T-helper 22 cell (primary cell): ENCODE measurements around the gene NEK2.
"Not testable (repeated sequence)": the region's sequence is repeated elsewhere in the genome, so short reads cannot be mapped to it uniquely, and the experiment has no call there.

ENCODE experiments used
- DNase-seq: peaks from one replicate; pipeline ENCODE4 v3.0.0-alpha.2; 2020; ENCODE audit warnings: low read depth

NEK2 gene

GRCh38 chr1:211695135-211695816, 19.9 kb upstream of the NEK2 start:
- no peak for DNase-seq

GRCh38 chr1:211693911-211694310, 18.5 kb upstream of the NEK2 start:
- DNase-seq: not testable (repeated sequence)

GRCh38 chr1:211688421-211688820, 13.0 kb upstream of the NEK2 start:
- DNase-seq: no peak

DNA sequence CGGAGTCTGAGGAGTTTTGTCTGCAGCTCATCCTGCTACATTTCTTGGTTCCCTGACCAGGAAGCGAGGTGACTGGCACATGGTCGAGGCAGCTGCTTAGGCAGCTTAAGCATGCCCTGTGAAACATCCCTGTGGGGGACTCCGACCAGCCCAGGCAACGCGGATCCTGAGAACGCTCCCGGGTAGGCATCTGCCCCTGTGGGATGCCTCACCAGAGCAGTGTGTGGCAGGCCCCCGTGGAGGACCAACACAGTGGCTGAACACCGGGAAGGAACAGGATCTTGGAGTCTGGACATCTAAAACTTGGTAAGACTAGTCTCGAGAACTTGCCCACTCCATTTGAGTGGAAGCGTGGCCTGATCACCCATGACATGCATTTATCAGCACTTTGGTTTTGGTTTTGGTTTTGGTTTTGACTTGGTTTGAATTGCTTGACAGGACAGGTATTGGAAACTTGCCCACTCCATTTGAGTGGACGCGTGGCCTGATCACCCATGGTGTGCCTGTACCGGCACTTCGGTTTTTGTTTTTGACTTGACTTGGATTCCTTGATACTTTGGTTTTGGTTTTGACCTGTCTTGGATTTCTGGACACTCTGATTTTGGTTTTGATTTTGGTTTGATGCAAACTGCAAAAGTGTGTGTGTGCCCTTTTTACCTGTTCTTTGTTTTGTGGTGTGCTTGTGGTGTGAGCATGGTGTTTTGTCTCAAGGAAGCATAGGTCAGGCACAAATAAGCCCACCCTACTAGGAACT, 12.2 kb upstream of the NEK2 start:
- DNase-seq: no peak

- DNase-seq: no peak
Measured at GRCh38 chr1:211685823-211686222, 10.4 kb upstream of the NEK2 start.

DNA sequence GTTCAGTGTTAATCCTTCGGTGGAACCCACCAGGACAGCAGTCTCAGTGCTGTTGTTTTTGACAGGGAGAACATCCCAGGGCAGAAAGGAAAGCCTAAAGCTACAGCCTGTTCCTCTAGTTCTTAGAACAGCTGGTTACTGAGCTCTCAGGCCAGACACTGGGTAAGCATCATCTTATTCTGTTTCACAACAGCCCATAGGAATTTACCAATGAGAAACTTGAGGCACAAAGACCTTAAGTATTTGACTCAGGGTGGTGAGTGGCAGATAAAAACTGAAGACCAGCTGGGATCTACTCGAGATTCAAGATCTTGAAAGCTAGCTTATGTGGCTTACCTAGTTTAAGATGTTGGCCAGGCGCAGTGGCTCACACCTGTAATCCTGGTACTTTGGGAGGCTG, 9.4 kb upstream of the NEK2 start:
- DNase-seq: no peak

- no peak for DNase-seq
Measured at GRCh38 chr1:211684331-211684730, 8.9 kb upstream of the NEK2 start.

DNA sequence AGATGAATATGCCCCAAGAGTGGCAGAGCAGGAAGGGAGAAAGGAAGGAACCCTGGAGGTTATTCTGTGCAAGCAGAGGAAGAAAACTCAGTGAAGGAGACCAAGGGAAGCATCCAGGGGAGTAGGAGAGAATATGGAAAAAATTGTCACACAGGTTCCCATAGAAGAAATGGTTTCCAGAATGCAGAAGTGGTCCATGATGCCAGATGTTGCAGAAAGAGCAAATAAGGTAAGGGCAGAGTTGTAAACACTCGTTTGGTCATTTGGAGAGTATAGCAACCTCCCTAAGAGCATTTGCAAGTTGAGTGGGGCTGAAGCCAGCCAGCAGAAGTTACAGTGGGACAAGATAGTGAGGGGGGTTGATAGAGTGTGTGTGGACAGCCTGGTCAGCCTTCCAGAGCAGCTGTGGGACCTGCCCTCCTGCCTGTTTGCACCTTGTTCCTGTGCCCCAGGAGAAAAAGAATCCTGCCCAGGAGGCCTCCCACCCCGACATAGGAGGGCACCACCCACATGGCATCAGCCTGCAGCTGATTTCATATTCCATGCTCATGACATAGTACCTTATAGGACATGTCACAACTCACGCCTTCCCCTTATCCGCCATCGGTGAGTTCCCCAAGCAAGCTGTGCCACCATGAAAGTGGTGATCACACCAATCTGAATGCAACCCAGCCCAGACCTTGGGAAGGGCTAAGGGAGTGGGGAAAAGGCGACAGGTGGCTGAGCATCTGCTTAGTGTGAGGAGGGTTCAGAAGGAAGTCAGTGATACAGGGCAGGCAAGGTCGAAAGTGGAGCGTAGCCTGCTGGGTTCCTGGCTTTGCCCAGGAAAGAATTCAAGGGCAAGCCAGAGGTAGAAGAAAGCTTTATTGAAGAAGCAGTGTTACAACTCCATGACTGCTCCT, 8.2 kb upstream of the NEK2 start:
- DNase-seq: no peak

DNA sequence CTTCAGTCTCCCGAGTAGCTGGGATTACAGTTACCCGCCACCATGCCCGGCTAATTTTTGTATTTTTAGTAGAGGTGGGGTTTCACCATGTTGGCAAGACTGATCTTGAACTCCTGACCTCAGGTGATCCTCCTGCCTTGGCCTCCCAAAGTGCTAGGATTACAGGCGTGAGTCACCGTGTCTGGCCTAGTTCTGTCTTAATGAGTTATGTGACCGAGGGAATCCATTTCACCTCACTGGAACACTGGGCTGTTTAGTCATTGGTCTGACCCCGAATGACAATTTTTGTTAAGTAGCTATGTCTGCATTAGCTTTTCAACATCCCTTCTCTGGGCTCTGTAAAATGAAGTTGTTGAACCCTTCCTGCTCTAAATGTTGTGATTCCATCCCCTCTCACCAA, 6.8 kb upstream of the NEK2 start:
- not testable (repeated sequence) for DNase-seq

GRCh38 chr1:211680752-211681327, 5.4 kb upstream of the NEK2 start:
- peak; percentile 53 for DNase-seq

- no peak for DNase-seq
Measured at GRCh38 chr1:211677659-211678058, 2.2 kb upstream of the NEK2 start.

GRCh38 chr1:211676761-211677160, 1.3 kb upstream of the NEK2 start:
- DNase-seq: no peak

DNA sequence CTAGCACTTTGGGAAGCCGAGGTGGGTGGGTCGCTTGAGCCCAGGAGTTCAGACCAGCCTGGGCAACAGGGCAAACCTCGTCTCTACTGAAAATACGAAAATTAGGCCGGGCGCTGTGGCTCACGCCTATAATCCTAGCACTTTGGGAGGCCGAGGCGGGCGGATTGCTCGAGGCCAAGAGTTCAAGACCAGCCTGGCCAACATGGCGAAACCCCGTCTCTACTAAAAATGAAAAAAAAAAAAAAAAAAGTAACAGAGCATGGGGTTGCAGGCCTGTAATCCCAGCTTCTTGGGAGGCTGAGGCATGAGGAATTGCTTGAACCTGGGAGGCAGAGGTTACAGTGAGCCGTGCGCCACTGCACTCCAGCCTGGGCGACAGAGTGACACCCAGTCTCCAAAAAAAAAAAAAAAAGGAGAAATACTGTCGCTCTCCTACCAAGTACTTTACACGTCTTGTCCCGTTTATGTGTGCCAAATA, 724 bp upstream of the NEK2 start:
- DNase-seq: no peak

GRCh38 chr1:211667065-211667617, 8.3 kb downstream of the NEK2 start:
- DNase-seq: no peak

DNA sequence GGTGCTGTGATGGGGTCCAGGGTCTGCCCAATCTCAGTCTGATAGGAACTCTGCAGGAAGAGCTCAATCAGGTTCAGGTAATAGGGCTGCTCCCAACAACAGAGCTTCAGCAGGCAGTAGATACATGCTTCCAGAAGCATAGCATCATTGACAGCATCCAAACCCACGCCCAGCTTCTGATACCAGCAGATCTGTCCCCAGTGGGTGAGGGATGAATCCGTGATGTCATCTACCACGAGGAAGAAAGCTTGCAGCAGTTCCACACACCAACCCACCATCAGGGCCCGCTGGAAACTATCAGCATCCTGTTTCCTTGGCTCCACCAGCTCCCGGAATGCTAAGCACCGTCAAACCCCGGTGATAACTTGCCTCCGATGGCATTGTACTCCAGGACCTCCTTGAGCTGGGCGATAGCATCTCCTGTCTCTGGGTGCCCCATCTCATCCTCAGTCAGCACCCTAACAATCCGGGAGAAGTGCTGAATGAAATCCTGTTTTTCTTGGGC, 14.7 kb downstream of the NEK2 start:
- DNase-seq: no peak

DNA sequence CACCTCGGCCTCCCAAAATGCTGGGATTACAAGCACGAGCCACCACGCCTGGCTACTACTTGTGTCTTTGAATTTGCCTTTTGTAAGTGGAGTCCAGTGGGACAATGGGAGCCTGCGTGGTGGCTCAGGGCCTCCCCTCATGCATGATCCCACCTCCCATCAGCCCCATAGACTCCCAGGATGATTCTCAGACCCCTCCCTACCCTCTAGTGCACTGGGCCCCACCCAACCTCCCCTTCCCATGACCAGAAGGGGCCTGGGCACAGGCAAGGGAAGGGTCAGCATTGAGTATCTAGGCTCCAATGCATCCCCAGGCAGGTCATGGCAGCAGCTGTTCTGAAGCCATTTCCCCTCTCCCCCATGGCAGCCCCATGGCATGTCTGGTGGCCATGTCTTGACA, 18.7 kb downstream of the NEK2 start:
- DNase-seq: no peak

DNA sequence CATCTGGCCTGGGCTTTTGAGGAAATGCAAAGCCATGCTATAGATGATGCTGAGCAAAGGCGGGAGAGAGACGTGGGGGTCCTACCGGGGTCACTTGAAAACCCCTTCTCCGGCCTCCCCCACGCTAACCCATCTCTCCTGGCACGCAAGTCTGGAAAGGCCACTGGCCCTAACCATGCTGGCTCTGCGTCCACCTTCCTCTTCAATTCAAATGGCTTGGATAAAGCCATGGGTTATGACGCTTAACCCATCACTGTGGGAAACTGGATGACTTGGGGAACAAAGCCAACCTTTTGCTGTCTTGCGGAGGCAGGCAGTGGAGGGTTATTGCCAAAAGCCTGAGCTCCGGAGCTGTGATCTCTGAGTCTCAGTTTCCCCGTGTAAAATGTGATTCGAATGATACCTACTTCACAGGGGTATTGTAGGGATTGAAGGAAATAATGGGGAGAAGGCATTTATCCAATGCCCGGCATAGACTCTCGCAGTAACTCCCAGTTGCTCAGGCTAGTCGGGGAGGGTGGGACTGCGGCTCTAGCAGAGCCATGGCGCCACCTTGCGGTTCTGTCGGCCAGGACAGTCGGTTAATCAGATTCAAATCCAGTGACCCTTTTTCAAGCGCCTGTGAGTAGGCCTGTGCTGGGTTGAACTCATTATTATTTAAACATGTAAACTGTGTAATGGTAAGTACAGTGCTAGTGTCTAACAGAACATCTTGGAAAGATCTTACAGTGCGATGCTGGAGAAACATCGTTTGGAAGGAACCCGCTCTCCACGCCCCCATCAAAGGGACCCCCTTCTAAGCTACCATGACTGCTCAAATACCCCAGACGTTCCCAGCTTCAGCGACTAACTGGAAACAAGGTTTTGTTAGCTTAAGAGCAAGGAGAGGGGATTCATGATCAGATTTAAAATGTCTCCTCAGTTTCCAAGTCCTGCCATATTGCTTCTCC, 20.3 kb downstream of the NEK2 start:
- peak; percentile 50 for DNase-seq

DNA sequence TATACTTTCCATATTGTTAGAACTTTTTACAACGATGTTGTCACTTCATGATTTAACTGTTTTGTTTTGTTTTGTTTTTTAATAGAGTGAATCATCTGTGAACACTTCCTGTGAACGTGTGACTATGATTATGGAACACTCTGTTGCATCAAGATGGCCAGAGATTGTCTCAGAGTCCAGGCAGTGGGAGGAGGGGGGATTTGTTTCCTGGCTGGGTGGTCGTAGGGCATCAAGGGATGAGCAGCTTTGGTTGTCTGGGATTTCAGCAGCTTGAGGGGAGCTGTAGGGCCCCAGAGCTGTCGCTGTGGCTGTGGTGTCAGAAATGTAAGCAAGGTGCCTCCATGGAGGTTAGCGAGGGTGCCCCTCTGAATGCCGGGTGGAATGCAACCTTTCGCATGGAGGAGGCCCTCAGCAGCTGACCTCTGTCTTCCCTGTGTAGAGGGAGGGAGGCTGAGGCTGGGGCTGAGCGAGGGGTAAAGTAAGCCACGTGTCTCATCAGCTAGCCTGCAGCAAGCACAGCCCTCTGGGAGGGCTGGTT, 21.4 kb downstream of the NEK2 start:
- no peak for DNase-seq

DNA sequence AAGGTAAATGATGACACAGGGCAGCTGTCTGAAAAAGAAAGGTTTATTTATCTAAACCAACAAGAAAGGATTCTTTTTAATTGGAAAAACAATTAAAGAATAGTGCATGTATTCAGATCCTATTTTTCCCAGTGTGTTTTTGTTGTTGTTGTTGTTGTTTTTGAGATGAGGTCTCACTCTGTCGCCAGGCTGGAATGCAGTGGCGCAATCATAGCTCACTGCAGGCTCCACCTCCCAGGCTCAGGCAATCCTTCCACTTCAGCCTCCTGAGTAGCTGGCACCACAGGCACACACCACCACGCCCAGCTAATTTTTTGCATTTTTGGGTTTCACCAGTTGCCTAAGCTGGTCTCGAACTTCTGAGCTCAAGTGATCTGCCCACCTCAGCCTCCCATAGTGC, 22.1 kb downstream of the NEK2 start:
- no peak for DNase-seq

DNA sequence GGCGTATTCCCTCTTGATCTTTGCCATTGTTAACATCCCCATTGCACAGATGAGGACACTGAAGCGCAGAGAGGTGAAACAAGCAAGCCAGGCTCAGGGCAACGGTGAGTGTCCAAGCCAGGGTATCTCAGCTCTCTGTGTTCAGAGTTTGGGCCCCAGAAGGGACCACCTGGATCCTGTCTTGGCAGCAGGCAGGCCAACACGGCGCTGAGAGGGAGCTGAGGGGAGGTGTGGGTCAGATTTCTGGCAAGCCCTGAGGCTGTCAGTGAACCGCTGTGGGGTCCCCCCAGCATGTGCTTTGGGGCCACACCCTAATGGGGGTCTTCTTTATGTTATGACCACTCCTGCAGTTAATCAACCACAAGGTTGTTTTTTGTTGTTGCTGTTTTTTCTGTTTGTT, 23.1 kb downstream of the NEK2 start:
- DNase-seq: no peak
